ENCODE results near the gene NEURL1B.
A peak's percentile ranks its signal among the peaks of the same experiment; 100 is the strongest.

DNA sequence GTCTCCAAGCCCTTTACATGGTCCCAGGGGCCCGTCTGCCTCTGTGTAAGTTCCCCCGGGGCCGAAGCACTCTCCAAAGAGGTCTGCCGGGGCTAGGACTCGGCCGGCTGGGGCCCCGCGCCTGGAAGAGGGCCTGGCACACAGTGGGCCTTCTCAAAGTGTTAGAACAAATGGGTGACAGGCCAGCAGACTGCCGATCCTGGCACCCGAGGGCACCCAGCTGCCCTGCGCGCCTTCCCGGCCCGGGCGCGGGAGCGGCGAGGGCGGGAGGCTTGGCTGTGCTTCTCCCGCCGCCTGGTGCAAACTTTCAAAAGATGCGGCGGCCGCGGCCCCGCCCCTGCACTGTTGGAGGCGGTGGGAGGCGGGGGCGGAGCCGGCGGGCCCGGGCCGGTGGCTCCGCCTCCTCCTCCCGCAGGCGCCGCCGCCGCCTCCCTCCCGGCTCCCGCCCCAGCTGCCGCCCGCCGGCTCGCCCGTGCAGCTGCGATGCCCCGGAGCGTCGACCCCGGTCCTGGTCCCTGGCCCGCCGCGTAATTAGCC lies at the start of gene NEURL1B:
- TF ChIP-seq, protein P1, sequence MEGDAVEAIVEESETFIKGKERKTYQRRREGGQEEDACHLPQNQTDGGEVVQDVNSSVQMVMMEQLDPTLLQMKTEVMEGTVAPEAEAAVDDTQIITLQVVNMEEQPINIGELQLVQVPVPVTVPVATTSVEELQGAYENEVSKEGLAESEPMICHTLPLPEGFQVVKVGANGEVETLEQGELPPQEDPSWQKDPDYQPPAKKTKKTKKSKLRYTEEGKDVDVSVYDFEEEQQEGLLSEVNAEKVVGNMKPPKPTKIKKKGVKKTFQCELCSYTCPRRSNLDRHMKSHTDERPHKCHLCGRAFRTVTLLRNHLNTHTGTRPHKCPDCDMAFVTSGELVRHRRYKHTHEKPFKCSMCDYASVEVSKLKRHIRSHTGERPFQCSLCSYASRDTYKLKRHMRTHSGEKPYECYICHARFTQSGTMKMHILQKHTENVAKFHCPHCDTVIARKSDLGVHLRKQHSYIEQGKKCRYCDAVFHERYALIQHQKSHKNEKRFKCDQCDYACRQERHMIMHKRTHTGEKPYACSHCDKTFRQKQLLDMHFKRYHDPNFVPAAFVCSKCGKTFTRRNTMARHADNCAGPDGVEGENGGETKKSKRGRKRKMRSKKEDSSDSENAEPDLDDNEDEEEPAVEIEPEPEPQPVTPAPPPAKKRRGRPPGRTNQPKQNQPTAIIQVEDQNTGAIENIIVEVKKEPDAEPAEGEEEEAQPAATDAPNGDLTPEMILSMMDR (IDR thresholded peaks at IDR 0.05 in 8 of 11, conservative IDR thresholded peaks at IDR 0.05 in 3 of 11): no peak
- TF ChIP-seq POLR2AphosphoS5 (IDR thresholded peaks at IDR 0.05): peak in 2 of 3 donors; percentile 5 to 26
- no peak for TF ChIP-seq POLR2A (IDR thresholded peaks at IDR 0.05)

All from spleen (tissue), 7 donors.